ENCODE measurements around the gene EPB41.
"Not testable (repeated sequence)": the region's sequence is repeated elsewhere in the genome, so short reads cannot be mapped to it uniquely, and the experiment has no call there.

Gene EPB41

GRCh38 chr1:28914228-28915030, at the start of gene EPB41:
EPB41 (plus strand) TSS chr1:28914569; CDS start chr1:28987438, 72,869 bp downstream.
- DNase-seq = peak; percentile 92 to 94

- no peak for DNase-seq
Measured at GRCh38 chr1:28864695-28865094, 49.7 kb upstream of the EPB41 start.

GRCh38 chr1:28865997-28866650, 48.2 kb upstream of the EPB41 start:
- no peak for DNase-seq

GRCh38 chr1:28867850-28868249, 46.5 kb upstream of the EPB41 start:
- no peak for DNase-seq

GRCh38 chr1:28869952-28870351, 44.4 kb upstream of the EPB41 start:
- DNase-seq = no peak

GRCh38 chr1:28871631-28872401, 42.6 kb upstream of the EPB41 start:
- no peak for DNase-seq

GRCh38 chr1:28875134-28875533, 39.2 kb upstream of the EPB41 start:
- not testable (repeated sequence) for DNase-seq

- peak; percentile 83 to 84 for DNase-seq
Measured at GRCh38 chr1:28877132-28877781, 37.1 kb upstream of the EPB41 start.

- DNase-seq = no peak
Measured at GRCh38 chr1:28878796-28879195, 35.6 kb upstream of the EPB41 start.

GRCh38 chr1:28882009-28882628, 32.2 kb upstream of the EPB41 start:
- peak; percentile 89 for DNase-seq

- no peak for DNase-seq
Measured at GRCh38 chr1:28883242-28883616, 31.1 kb upstream of the EPB41 start.

GRCh38 chr1:28885472-28885877, 28.9 kb upstream of the EPB41 start:
- peak; percentile 39 for DNase-seq

- DNase-seq = no peak
Measured at GRCh38 chr1:28885977-28886730, 28.2 kb upstream of the EPB41 start.

GRCh38 chr1:28886731-28887418, 27.5 kb upstream of the EPB41 start:
- peak; percentile 95 for DNase-seq

GRCh38 chr1:28887419-28887834, 26.9 kb upstream of the EPB41 start:
- peak; percentile 31 to 58 for DNase-seq

- no peak for DNase-seq
Measured at GRCh38 chr1:28887835-28888682, 26.3 kb upstream of the EPB41 start.

- DNase-seq = no peak
Measured at GRCh38 chr1:28888915-28889314, 25.5 kb upstream of the EPB41 start.

- no peak for DNase-seq
Measured at GRCh38 chr1:28889357-28889756, 25.0 kb upstream of the EPB41 start.

GRCh38 chr1:28890435-28890834, 23.9 kb upstream of the EPB41 start:
- no peak for DNase-seq

GRCh38 chr1:28890836-28891235, 23.5 kb upstream of the EPB41 start:
- no peak for DNase-seq

All from activated T-cell treated with anti-CD3 and anti-CD28 coated beads, Interleukin-2, amount 50 U/mL, for 48 hours (primary cell).